Activated T-cell treated with anti-CD3 and anti-CD28 coated beads for 4 hours (primary cell): ENCODE measurements around the gene GBP4.
"Not testable (repeated sequence)": the region's sequence is repeated elsewhere in the genome, so short reads cannot be mapped to it uniquely, and the experiment has no call there.

Experiments used
- DNase-seq: peaks from one replicate; pipeline ENCODE4 v3.0.0-alpha.2; 2020

GBP4 gene

GRCh38 chr1:89198491-89199072, at the start of gene GBP4:
TSS of gene GBP4 (minus strand) at chr1:89198942. CDS start at chr1:89198834, 108 bp downstream.
- DNase-seq: peak; percentile 30

- DNase-seq: no peak
These were observed 44.3 kb upstream of the GBP4 start for GRCh38 chr1:89243046-89243445.

- DNase-seq: no peak
These were observed 22.6 kb upstream of the GBP4 start for GRCh38 chr1:89221341-89221740.

- not testable (repeated sequence) for DNase-seq
These were observed 21.1 kb upstream of the GBP4 start for GRCh38 chr1:89219851-89220250.

GRCh38 chr1:89218941-89219340, 20.2 kb upstream of the GBP4 start:
- DNase-seq: not testable (repeated sequence)

- no peak for DNase-seq
These were observed 14.6 kb upstream of the GBP4 start for GRCh38 chr1:89213347-89213746.

- no peak for DNase-seq
These were observed 12.4 kb upstream of the GBP4 start for GRCh38 chr1:89211035-89211634.

- DNase-seq: no peak
These were observed 7.6 kb upstream of the GBP4 start for GRCh38 chr1:89206373-89206772.

- DNase-seq: no peak
These were observed 4.4 kb upstream of the GBP4 start for GRCh38 chr1:89203166-89203565.

GRCh38 chr1:89201106-89201794, 2.5 kb upstream of the GBP4 start:
- DNase-seq: no peak

- no peak for DNase-seq
These were observed 1.9 kb upstream of the GBP4 start for GRCh38 chr1:89200663-89201062.

GRCh38 chr1:89199525-89200031, 836 bp upstream of the GBP4 start:
- no peak for DNase-seq

GRCh38 chr1:89198081-89198480, 661 bp downstream of the GBP4 start:
- DNase-seq: no peak

- DNase-seq: no peak
These were observed 3.3 kb downstream of the GBP4 start for GRCh38 chr1:89195476-89195875.

- DNase-seq: no peak
These were observed 7.4 kb downstream of the GBP4 start for GRCh38 chr1:89191314-89191713.

- DNase-seq: no peak
These were observed 8.7 kb downstream of the GBP4 start for GRCh38 chr1:89190017-89190416.

GRCh38 chr1:89179343-89179742, 19.4 kb downstream of the GBP4 start:
- DNase-seq: no peak

- DNase-seq: no peak
These were observed 21.8 kb downstream of the GBP4 start for GRCh38 chr1:89176971-89177370.

GRCh38 chr1:89175601-89176256, 23.0 kb downstream of the GBP4 start, which contains the start of gene GBP7:
TSS of gene GBP7 (minus strand) at chr1:89176003. CDS start at chr1:89171935, 4,068 bp downstream.
- DNase-seq: no peak

- no peak for DNase-seq
These were observed 24.3 kb downstream of the GBP4 start for GRCh38 chr1:89174491-89174890.

- DNase-seq: no peak
These were observed 26.1 kb downstream of the GBP4 start for GRCh38 chr1:89172468-89173143.

- DNase-seq: no peak
These were observed 27.7 kb downstream of the GBP4 start for GRCh38 chr1:89171067-89171438.
